DMS 273 treated with DMSO at 0.1 percent for 48 hours (cell line): ENCODE results near the gene NUP58.

ENCODE experiments used
- DNase-seq: peaks from one replicate; lab custom pipeline; 2025; lab: John Stamatoyannopoulos, UW

The NUP58 gene, protein sequence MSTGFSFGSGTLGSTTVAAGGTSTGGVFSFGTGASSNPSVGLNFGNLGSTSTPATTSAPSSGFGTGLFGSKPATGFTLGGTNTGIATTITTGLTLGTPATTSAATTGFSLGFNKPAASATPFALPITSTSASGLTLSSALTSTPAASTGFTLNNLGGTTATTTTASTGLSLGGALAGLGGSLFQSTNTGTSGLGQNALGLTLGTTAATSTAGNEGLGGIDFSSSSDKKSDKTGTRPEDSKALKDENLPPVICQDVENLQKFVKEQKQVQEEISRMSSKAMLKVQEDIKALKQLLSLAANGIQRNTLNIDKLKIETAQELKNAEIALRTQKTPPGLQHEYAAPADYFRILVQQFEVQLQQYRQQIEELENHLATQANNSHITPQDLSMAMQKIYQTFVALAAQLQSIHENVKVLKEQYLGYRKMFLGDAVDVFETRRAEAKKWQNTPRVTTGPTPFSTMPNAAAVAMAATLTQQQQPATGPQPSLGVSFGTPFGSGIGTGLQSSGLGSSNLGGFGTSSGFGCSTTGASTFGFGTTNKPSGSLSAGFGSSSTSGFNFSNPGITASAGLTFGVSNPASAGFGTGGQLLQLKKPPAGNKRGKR

DNA sequence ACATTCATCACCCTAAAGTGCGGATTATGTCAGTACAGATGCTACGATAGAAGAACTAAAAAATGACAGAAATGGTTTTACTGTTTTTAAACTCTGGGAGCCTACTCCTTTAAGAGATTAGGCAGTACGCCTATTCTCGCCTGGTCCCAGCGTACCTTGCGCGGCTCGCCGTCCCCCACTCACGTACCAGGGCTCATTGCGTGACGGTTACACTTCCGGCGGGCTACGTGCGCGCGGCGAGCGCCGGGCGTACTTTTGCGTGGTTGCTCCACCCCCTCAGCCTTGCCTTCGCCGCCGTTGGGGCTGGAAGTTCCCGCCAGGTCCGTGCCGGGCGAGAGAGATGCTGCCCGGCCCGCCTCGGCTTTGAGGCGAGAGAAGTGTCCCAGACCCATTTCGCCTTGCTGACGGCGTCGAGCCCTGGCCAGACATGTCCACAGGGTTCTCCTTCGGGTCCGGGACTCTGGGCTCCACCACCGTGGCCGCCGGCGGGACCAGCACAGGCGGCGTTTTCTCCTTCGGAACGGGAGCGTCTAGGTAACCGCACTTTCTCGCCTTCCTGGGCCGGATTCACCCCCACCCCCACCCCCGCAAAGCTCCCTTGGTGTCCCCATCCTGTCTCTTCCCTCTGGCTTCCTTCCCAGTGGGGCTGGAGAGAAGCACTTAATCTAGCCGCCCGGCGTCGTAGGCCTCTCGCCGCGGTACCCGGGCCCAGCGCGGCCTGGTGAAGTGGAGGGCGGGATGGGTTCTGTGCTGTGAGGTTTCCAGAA is at the start of gene NUP58:
TSS of gene NUP58 (plus strand) at position 279 of the 767 bp plus-strand sequence. CDS start at position 428, 149 bp downstream.
- peak; percentile 80 for DNase-seq

DNA sequence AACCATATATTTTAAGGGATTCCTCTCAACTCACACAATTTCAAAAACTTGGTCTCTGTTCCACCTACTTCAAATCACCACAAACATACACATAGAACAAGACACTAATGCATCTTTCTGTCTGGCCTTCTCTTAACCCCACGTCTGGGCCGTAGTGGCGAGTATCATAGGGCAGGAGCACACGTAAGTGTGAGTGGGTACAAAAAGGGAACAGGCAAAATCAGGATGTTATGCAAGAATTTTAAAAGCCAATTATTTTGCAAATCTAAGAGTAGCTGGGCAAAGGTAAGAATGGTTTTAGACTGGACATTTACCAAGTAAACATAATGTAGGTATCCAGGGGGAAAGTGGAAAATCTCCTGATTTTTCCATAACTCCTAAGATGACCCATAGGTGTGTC is 49.2 kb upstream of the NUP58 start:
- DNase-seq, result no peak

DNA sequence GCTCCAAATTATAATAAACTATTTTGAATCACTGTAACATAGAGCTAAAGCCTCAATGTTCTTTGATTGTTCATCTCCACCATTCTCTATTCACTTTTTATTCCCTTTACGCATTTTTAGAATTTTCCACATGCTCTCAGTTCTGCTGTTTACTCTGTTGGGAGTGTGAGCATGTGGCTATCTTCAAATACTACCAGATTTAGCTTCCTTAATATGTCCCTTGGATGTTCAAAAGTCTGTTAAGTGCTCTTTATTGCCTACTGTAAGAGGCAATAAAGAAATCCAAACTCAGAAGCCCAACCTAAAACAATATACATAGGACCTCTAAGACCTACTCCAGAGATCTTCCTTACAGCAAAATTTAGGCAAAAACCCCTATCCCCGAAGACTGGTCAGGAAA is 48.7 kb upstream of the NUP58 start:
- DNase-seq, result no peak

DNA sequence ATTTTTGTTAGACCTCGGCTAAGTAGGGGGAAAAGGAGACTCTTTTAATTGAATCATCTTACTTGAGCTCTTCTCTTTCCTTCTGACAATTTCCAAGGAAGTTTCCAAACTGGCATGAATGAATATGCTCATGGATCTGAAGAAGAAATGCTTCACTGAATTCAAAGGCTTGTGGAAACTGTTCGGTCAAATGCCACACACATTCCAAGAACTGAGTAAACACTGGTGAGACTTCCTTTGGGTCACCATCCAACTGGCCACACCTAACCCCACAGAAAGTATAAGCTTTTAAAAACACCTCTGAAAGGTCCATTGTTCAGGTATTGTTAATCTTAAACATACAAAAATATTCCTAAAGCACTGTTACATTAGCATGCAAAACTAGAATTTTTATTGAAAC is 47.7 kb upstream of the NUP58 start:
- no peak for DNase-seq

DNA sequence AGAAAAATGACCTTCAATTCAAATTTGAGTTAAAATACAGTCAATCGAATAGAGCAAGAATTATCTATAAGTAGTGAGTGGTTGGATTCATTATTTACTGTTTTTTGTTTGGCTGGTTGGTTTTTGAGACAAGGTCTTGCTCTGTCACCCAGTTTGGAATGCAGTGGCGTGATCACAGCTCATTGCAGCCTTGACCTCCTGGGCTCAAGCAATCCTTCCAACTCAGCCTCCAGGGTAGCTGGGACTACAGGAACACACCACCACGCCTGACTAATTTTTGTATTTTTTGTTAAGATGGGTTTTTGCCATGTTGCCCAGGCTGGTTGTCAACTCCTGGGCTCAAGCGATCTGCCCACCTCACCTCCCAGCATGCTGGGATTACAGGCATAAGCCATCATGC is 39.2 kb upstream of the NUP58 start:
- no peak for DNase-seq

DNA sequence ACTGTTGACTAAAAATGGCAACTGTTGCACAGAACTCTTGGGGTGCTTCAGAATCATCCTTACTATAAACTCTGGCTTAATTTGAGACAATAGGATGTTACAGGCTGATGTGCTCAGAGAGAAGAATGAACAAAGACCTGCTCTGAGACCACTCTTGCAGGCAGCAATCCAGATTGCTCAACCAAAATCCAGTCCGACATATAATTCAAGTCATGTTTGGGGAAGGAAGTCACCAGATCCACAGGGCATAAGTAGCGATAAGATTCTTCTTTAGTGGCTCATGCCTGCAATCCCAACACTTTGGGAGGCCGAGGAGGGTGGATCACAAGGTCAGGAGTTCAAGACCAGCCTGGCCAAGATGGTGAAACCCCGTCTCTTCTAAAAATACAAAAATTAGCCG is 34.7 kb upstream of the NUP58 start:
- no peak for DNase-seq

DNA sequence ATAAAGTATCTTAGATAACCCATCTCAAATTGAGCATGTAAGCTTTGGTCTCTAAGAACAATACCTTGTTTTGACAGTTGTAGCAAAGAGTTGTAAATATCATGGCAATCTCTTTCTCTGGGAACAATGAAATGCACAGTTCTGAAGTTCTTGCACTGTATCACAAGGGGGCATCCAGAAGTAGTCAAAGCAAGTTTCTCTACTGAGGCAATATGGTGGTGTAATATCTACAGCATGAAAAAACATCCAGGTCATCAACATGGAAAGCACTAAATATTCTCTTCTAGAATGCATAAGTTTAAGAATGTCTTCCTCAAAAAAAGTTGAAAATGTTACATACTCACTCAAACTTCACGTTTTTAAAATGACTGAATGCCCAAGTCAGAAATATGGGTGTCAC is 33.7 kb upstream of the NUP58 start:
- DNase-seq, result no peak

DNA sequence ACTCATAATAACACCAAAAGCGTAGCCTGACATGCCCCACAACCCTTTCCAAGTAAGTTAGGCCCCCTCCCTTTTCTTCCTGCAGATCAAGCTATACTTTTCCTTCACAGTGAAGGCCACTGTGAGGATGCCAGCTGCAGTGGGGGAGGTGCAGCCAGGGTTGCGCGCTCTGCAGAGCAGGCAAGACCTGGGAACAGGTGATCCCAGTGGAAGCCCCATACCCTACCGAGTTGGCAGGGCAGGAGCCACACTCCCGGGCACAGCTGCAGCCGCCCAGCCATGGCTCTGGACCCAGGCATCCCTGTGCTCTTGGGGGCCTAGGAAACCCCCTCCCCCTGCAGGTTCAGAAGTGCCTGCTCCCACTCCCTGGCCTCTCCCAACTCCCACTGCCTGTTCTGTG is 32.9 kb upstream of the NUP58 start:
- DNase-seq, result no peak

DNA sequence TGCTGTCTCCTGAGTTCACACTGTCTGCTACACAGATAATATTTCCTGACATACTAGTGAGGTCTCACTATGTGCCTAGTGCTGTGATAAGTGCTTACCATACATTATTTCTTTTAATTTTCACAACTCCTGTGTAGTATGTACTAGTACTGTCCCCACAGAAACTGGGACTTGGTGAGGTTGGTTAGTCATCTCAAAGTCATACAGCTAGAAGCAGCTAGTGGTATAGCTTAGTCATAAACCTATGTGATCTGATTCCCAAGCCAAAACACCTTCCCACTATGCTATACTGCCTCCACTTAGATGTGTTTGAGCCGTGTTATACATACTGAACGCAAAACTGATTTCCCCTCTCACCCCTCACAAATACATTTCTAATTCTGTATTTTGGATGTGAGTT is 24.7 kb upstream of the NUP58 start:
- DNase-seq, result no peak

DNA sequence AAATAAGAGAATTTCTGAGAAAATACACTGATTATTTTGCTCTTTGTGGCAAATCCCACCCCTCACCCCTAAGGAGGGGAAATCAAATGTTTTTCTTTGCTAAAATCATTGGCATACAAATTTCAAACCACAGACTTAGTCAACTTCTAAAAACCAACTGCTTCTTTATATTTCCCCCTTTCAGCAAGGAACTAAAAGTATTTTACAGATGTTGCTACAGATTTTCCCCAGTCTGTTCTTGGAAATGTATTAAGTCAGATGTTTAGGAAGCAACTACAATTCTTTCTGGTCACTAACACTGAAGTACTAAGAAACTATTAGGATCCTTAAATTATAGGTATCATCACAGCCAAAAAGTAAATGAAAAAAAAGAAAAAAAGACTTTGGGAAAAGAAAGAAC is 21.0 kb upstream of the NUP58 start:
- DNase-seq, result no peak

DNA sequence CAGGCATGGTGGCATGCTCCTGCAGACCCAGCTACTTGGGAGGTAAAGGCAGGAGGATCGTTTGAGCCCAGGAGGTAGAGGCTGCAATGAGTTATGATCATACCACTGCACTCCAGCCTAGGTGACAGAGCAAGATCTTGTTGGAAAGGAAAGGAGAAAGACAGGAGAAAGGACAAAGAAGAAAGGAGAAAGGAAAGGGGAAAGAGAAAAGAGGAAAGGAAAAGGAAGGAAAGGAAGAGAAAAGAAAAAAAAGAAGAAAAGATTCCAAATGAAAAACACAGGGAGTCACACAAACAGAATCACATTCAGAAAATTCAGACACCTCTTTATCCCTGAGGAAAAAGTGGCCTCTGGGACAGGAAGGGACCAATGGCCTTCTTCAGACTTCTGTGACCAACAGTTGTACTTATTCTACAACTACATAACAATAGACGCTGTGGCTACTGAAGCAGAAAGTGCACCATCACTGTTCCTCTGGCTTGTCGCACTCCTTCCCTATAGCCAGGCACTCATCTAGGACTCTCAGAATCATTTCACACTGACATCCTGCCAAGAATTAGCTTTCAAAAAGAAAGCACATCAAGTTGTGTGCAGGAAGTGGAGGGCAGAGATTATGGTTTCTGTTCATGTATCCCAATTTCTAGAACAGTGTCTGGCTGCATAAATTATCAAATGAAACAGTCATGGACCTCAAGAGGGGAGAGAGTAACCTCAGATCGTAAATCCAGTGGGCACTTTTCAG is 20.1 kb upstream of the NUP58 start:
- no peak for DNase-seq

DNA sequence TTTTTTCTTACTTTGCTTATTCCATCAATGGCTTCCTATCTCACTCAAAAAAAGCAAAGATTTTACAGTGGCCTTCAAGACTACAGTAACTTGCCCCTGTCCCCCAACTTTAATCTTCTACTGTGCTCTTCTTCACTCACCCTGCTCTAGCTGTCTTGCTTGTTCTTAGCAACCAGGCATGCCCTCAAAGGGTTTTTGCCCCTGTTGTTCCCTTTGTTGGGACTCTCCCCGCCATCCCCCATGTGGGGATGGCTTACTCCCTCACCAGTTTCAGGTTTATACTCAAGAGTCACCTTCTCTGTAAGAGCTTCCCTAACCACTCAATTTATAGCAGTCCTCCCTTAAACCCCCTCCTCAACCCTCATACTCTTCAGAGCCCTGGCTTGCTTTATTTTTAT is 19.5 kb upstream of the NUP58 start:
- DNase-seq, result no peak

DNA sequence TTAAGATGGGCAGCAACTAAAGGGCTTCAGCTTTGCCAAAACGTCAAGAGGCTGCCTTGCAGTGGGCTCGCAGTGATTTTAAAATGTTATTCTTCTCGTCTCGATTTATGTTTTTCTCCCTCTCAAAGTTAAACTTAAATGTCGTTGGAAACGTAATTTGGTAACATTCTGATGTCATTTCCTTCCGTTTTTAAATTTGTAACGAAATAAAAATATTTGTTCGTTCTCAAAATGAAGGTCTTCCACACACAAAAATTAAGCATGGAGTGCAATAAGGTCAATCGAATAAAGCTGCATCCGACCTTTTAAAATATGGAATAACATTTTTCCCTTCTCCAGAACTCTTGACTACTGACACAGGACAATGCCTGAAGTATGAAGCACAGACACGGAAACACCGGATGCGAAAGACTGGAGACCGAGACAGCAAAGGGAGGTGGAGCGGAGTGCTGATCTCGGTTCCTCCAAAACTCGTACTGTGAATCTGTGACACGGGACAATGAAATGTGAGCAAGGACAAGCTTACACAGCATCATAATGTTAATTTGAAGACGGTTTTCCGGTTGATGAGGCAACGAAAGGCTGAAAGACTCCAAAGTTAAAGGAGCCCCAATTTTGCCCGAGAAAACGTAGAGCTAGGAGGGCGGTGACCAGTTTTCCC is 15.0 kb upstream of the NUP58 start:
- DNase-seq, result no peak

DNA sequence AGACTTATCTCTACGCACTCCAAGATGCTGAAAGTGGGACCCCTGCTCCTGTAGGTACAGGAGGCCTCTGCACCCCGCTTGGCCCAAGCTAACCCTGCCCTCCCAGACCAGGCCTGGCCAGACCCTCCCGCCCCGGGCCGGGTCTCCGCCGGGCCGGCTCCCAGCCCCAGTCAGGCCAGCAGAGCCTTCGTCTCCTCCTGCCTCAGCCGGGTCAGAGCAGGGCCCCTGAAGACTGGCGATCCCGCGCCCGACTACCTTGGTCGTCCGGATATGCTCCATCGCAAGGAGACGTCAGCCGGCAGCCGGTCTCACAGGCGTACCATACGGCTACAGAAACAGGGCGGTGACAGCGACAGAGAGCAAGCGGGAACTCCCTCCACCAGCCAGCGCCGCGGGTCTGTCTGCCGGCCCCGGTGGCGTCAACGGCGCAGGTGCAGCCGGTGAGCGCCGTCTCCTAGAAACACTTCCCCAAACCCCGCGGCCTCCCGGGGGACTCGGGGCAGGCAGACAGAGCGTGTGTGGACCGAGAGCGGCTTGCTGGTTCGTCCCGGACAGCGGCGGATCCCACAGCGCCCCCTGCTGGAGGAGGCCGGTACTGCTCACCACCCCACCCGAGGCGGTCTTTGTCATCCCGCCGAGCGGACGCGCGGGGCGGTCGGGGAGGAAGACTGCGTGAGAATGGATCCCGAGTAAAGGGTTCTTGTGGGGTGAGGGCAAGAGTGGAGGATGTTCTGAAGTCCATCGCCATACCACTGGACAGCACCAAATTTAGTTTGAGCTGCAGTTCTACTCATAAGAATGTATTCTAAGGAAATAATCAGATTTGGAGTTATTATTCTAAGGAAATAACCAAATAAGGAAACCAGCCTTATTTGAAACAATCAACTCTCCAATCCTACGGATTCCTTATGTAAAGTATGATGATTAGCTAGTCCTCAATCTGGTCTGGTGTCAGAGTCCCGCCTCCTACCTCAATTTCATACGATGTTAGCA is 14.2 kb upstream of the NUP58 start, which contains the start of gene MTMR6:
TSS of gene MTMR6 (minus strand) at position 520 of the 993 bp plus-strand sequence. CDS start at position 279, 241 bp downstream.
- DNase-seq, result peak; percentile 81

DNA sequence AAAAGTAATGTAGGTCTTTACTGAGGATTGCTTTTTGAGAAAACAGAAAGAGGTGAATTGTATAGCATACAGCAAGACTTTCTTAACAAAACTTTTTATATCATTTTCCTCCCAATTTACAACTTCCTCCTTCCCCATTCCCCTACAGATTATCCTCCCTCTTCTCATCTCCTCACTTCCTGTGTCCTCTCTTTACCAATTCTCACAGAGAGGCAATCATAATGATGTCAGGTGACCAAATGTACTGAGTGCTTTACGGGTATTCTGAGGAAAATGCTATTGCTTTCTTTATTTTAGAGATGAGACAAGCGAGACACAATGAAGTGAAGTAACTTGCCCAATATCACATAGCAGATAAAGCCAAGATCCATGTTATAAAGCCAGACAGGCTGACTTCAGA is 12.5 kb upstream of the NUP58 start:
- DNase-seq, result no peak

DNA sequence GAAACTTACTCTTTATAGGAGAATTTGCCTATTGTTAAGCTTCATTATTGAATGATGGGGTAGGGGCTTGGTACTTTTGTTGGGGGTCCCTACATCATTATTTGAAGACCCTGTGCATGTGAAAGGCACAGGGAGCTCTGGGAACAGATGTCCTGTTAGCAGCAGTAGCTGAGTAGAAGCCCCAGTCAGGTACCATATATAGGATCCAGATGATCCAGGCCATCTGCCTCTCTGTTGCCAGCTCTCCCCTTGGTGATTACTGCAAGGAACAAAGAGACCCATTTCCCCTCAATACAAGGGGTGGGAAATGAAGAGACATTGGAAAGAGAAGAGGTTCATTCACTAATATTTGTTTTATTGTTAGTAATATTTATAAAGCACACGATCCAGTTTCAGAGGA is 9.7 kb upstream of the NUP58 start:
- peak; percentile 56 for DNase-seq

DNA sequence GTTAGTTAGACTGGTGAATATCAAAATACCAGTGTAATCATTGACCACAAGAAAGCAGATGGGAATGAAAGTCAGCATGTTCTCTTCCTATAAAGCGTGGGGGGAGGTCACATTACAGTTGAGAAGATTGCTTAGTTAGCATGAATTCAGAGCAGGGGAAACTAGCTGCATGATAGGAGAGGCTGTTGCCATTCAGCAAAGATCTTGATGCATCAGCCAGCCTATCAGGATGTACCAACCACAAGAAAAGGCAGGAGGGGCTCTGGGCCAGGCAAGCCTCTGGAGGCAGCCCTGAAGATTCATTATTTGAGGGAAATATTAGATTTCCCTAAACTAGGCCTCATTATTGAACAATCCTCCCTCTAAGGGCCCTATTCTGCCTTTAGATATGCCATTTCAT is 9.1 kb upstream of the NUP58 start:
- peak; percentile 97 for DNase-seq

DNA sequence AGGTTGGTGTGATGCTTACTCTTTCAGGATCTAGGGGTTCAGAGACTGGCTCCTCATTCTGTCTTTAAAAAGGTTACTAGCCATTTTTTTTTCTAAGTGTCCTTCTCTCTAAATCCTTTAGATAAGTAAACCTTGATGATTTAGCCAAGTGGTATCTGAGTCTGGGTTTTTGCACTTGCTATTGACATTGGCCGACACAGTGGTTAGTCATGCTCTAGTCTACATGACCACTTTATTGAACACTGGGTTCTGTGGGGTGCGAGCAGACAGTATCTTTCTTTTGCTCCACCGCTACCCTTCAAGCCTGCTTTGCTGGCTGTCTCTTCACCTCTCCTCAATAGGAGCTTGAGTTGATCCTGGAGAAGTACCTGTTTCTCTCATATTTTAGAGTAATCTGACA is 6.2 kb upstream of the NUP58 start:
- DNase-seq, result no peak

DNA sequence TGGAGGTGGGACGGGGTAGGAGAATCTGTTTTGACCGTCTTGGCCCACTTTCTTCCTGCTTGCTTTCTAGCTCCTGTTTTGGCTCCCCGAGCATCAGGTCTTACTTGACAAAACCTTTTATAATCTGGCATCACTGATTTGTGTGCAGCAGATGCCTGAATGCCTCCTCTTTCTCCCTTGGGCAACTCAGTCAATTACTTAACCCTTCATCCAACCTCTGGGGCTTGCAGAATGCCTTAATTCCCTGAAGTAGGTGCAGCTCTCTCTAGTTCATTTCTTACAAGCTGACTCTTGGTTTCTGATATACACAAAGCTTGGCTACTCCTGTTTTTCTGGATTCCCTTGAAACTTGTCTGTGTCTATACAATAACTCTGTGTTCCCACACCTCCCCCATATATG is 5.7 kb upstream of the NUP58 start:
- DNase-seq, result no peak

DNA sequence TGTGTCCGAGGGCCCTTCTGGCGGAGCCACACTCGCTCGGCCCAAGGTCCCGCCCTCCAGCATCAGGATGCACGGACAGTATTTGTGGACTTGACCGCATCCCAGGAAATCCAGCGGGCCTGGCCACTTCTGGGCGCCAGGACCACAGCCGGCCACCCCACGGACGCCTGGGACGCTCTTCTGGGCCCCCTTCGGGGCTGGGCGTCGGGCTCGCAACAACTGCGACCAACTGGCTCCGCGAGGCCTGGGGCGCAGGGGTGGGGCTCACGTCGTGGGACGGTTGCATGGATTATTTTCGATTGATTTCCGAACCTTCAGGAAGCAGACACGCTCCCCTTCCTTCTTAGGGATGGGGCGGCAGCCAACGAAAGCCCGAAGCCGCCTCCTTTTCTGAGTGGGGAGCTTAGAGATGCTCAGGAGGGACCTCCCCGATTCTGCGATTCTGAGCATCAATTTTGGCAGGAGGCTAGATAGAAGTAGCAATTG is 521 bp upstream of the NUP58 start:
- DNase-seq, result no peak
